ENCODE measurements around the gene RAB29.
"Not testable (repeated sequence)": the region's sequence is repeated elsewhere in the genome, so short reads cannot be mapped to it uniquely, and the experiment has no call there.

Gene RAB29

DNA sequence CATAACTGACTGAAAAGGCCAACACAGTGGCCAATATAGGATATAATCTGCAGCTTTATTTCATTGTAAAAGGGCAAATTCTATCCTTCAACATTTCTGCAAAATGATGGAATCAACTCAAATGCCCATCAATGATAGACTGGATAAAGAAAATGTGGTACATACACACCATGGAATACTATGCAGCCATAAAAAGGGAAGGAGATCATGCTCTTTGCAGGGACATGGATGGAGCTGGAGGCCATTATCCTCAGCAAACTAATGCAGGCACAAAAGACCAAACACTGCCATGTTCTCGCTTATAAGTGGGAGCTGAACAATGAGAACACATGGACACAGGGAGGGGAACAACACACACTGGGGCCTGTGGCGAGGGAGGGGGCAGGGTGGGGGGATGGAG, 54.5 kb downstream of the RAB29 start:
- DNase-seq (ENCODE audit: low spot score), result not testable (repeated sequence)

DNA sequence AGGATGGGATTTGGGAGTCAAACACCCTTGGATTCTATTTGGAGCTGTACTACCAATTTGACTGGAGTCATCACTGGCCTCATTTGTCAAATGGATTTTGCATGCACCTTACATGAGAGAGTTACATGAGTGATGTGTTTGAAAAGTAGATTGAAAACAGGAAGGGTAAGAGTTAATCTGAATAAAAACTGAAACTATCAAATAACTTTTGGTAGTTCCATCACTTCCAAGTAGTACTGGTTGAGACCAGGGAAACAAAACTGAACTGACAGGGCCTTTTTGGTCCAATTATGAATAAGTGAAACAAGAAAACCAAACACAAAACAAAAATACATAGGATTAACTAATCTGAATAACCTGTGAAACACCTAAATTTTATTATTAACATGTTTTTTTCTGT, 55.5 kb downstream of the RAB29 start:
- DNase-seq (ENCODE audit: low spot score), result no peak

DNA sequence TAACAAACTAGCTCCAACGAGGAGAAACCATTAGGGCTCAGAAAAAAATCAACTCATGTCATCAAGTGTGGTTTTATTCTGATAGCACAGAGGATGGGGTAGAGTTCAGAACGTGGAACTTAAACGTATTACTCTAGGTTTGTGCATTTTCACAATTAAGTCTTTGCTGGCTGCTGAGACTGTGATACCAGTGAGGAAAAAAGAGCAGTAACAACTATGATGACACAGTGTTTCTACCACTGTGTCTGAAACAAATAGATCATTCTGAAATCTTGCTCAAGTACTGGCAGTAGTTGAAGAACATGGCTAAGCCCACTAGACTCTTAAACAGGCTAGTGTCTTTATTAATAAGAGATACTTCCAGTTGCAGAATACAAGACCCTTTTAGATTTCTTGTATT, 56.3 kb downstream of the RAB29 start:
- DNase-seq (ENCODE audit: low spot score), result no peak

Measured in iPS-NIHi11 (cell line).